ENCODE measurements around the gene ELOVL1.

DNA sequence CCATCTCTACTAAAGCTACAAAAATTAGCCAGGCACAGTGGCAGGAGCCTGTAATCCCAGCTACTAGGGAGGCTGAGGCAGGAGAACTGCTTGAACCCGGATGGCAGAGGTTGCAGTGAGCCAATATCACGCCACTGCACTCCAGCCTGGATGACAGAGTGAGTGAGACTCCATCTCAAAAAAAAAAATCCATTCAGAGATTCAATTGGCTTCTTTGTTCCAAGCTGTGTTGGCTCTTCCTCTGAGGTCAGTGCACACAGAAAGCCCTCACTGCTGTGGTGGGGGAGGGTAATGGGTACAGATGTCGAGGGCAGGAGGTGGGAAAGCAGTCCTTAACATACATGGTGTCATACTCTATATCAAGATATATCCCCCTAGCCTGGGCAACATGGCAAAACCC is 52.3 kb downstream of the ELOVL1 start:
- TF ChIP-seq EP300 (IDR thresholded peaks at IDR 0.05) (no peak), POLR2A (IDR thresholded peaks at IDR 0.05) (no peak), POLR2AphosphoS5 (IDR thresholded peaks at IDR 0.05) (no peak)
- TF ChIP-seq, protein P1, sequence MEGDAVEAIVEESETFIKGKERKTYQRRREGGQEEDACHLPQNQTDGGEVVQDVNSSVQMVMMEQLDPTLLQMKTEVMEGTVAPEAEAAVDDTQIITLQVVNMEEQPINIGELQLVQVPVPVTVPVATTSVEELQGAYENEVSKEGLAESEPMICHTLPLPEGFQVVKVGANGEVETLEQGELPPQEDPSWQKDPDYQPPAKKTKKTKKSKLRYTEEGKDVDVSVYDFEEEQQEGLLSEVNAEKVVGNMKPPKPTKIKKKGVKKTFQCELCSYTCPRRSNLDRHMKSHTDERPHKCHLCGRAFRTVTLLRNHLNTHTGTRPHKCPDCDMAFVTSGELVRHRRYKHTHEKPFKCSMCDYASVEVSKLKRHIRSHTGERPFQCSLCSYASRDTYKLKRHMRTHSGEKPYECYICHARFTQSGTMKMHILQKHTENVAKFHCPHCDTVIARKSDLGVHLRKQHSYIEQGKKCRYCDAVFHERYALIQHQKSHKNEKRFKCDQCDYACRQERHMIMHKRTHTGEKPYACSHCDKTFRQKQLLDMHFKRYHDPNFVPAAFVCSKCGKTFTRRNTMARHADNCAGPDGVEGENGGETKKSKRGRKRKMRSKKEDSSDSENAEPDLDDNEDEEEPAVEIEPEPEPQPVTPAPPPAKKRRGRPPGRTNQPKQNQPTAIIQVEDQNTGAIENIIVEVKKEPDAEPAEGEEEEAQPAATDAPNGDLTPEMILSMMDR (IDR thresholded peaks at IDR 0.05): no peak

All from gastroesophageal sphincter (tissue), 3 donors.